Activated CD8-positive, alpha-beta T cell treated with anti-CD3 and anti-CD28 coated beads, Interleukin-2, amount 10 ng/mL, durations not matched to agents 7 days and 5 days (primary cell): ENCODE data around the gene SULT1A1. TPM values are rescaled to one million over a fixed set of nuclear protein-coding genes. Genes with fewer than 3 reads are reported as not detected.
"Not testable (repeated sequence)": the region's sequence is repeated elsewhere in the genome, so short reads cannot be mapped to it uniquely, and the experiment has no call there.

Experiments
- ATAC-seq: fragments of 150-1000 bp; cut with Tn5 transposase; one replicate; pipeline ENCODE4 v1.10.0; 2021; ENCODE audit warnings: moderate library complexity
- CTCF ChIA-PET: fragments of 350-600 bp; sonication (Branson Sonifier 250); formaldehyde crosslinking; loops from one replicate; lab custom pipeline; 2021; ENCODE audit warnings: antibody characterized with exemption; lab: Charles Lee
- POLR2A ChIA-PET: fragments of 350-600 bp; sonication (Branson Sonifier 250); formaldehyde crosslinking; loops from one replicate; lab custom pipeline; 2021; ENCODE audit warnings: antibody characterized with exemption; lab: Charles Lee
- DNase-seq: peaks from one replicate; pipeline ENCODE4 v3.0.0-alpha.2; 2020
- H3K27ac Mint-ChIP-seq: one replicate; pipeline ENCODE4 v1.8.0; 2021; ENCODE audit warnings: mild to moderate bottlenecking, mixed read lengths
- H3K27me3 Mint-ChIP-seq: one replicate; pipeline ENCODE4 v1.8.0; 2021; ENCODE audit warnings: low read depth, mixed read lengths
- H3K36me3 Mint-ChIP-seq: one replicate; pipeline ENCODE4 v1.8.0; 2021; ENCODE audit warnings: low read depth, mixed read lengths
- H3K4me1 Mint-ChIP-seq: one replicate; pipeline ENCODE4 v1.8.0; 2021; ENCODE audit warnings: low read depth, mixed read lengths
- H3K4me3 Mint-ChIP-seq: one replicate; pipeline ENCODE4 v1.8.0; 2021; ENCODE audit warnings: mild to moderate bottlenecking, mixed read lengths
- H3K9me3 Mint-ChIP-seq: one replicate; pipeline ENCODE4 v1.8.0; 2022; ENCODE audit warnings: mixed read lengths; ENCODE audit not compliant: insufficient read depth
- total RNA-seq, 2 experiments: library from RNA; stranded (reverse); gene quantifications; one replicate each; pipeline ENCODE4 v1.2.3, GENCODE V29; 2021

SULT1A1 gene
- total RNA-seq, 2 experiments from 2014 or later, result 11.8 to 13.0 TPM

GRCh38 chr16:28585674-28586073 is 24.2 kb downstream of the SULT1A1 start:
- H3K9me3 Mint-ChIP-seq, result no peaks in the 10 kb centered on the region
- ATAC-seq (no peak), DNase-seq (no peak)
- ChIA-PET POLR2A (no interaction called here), CTCF (no interaction called here)
- peaks cover 56% of the 10 kb centered on the region for H3K36me3 Mint-ChIP-seq
- H3K4me3 Mint-ChIP-seq, result no peak overlapping the region
- no peaks in the 10 kb centered on the region for H3K27me3 Mint-ChIP-seq
- H3K4me1 Mint-ChIP-seq, result no peaks in the 10 kb centered on the region
- H3K27ac Mint-ChIP-seq, result no peak overlapping the region

- H3K4me3 Mint-ChIP-seq, result no peak overlapping the region
- CTCF ChIA-PET, result no interaction called here
- H3K4me1 Mint-ChIP-seq, result no peaks in the 10 kb centered on the region
- H3K27ac Mint-ChIP-seq, result no peak overlapping the region
- DNase-seq (no peak), ATAC-seq (no peak)
- POLR2A ChIA-PET, result no interaction called here
- H3K9me3 Mint-ChIP-seq, result no peaks in the 10 kb centered on the region
- peaks cover 29% of the 10 kb centered on the region for H3K36me3 Mint-ChIP-seq
- H3K27me3 Mint-ChIP-seq, result no peaks in the 10 kb centered on the region
Measured at GRCh38 chr16:28580726-28581315, 29.0 kb downstream of the SULT1A1 start.

GRCh38 chr16:28575446-28576109 is 34.3 kb downstream of the SULT1A1 start:
- Mint-ChIP-seq H3K27ac (no peak overlapping the region), H3K9me3 (no peaks in the 10 kb centered on the region), H3K36me3 (no peaks in the 10 kb centered on the region), H3K4me1 (no peaks in the 10 kb centered on the region), H3K4me3 (no peak overlapping the region), H3K27me3 (no peaks in the 10 kb centered on the region)
- CTCF ChIA-PET, result interaction anchor here (0.6 to 0.7 kb wide), 2 partner anchors 9 to 21 kb away, joined by 3 read pairs; no protein-coding TSS in a partner anchor
- no peak for ATAC-seq
- POLR2A ChIA-PET, result no interaction called here
- DNase-seq, result no peak

- DNase-seq (no peak), ATAC-seq (no peak)
- Mint-ChIP-seq H3K27me3 (no peaks in the 10 kb centered on the region), H3K4me1 (no peaks in the 10 kb centered on the region), H3K4me3 (no peak overlapping the region), H3K9me3 (no peaks in the 10 kb centered on the region), H3K27ac (no peak overlapping the region), H3K36me3 (no peaks in the 10 kb centered on the region)
- ChIA-PET CTCF (interaction anchor here (0.7 kb wide), 1 partner anchor 8 kb away, joined by 3 read pairs; no protein-coding TSS in a partner anchor), POLR2A (no interaction called here)
Measured at GRCh38 chr16:28574925-28575324, 34.9 kb downstream of the SULT1A1 start.

- ChIA-PET CTCF (interaction anchor here (1.6 kb wide), 1 partner anchor 19 kb away, joined by 3 read pairs; no protein-coding TSS in a partner anchor), POLR2A (interaction anchor here (0.9 kb wide), 1 partner anchor 8 kb away, joined by 3 read pairs; no protein-coding TSS in a partner anchor)
- no peak overlapping the region for H3K4me3 Mint-ChIP-seq
- no peak overlapping the region for H3K27ac Mint-ChIP-seq
- no peaks in the 10 kb centered on the region for H3K4me1 Mint-ChIP-seq
- H3K27me3 Mint-ChIP-seq, result no peaks in the 10 kb centered on the region
- DNase-seq (no peak), ATAC-seq (no peak)
- no peaks in the 10 kb centered on the region for H3K9me3 Mint-ChIP-seq
- no peaks in the 10 kb centered on the region for H3K36me3 Mint-ChIP-seq
Measured at GRCh38 chr16:28573738-28574718, 35.8 kb downstream of the SULT1A1 start.

- no peaks in the 10 kb centered on the region for H3K27me3 Mint-ChIP-seq
- DNase-seq (no peak), ATAC-seq (no peak)
- CTCF ChIA-PET, result interaction anchor here (1.6 kb wide), 1 partner anchor 18 kb away, joined by 3 read pairs; no protein-coding TSS in a partner anchor
- no peak overlapping the region for H3K4me3 Mint-ChIP-seq
- POLR2A ChIA-PET, result interaction anchor here (0.9 kb wide), 1 partner anchor 9 kb away, joined by 3 read pairs; no protein-coding TSS in a partner anchor
- no peaks in the 10 kb centered on the region for H3K9me3 Mint-ChIP-seq
- peaks cover 3% of the 10 kb centered on the region for H3K36me3 Mint-ChIP-seq
- no peak overlapping the region for H3K27ac Mint-ChIP-seq
- no peaks in the 10 kb centered on the region for H3K4me1 Mint-ChIP-seq
Measured at GRCh38 chr16:28572696-28573510, 36.9 kb downstream of the SULT1A1 start.

DNA sequence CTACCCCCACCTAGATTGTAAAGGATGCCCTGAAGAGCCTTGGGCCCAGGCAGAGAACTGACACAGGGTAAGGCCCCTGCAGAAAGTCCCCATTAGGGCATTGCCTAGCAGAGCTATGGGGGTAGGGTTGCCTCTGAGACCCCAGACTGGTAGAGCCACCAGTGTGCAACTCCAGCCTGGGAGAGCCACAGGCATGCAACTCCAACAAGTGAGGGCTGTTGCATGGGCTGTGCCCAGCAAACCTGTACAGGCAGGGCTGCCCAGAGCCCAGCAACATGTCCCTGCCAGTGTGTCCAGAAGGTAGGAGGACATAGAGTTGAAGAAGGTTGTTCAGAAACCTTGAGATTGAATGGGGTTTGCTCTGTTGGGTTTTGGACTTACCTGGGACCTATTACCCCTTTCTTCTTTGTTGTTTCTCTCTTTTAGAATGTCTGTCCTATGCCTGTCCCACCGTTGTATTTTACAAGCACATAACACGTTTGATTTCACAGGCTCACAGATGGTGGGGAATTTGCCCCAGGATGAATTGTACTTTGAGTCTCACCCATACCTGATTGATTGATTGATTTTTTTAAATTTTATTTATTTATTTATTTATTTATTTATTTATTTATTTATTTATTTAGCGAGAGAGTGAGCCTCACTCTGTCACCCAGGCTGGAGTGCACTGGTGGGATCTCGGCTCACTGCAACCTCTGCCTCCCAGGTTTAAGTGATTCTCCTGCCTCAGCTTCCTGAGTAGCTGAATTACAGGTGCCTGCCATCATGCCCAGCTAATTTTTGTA is 39.7 kb downstream of the SULT1A1 start:
- ChIA-PET CTCF (no interaction called here), POLR2A (no interaction called here)
- H3K27me3 Mint-ChIP-seq, result no peaks in the 10 kb centered on the region
- H3K4me3 Mint-ChIP-seq, result no peak overlapping the region
- ATAC-seq, result no peak
- no peaks in the 10 kb centered on the region for H3K4me1 Mint-ChIP-seq
- no peak overlapping the region for H3K27ac Mint-ChIP-seq
- peaks cover 4% of the 10 kb centered on the region for H3K9me3 Mint-ChIP-seq
- peaks cover 21% of the 10 kb centered on the region for H3K36me3 Mint-ChIP-seq
- DNase-seq, result no peak

- no peaks in the 10 kb centered on the region for H3K27me3 Mint-ChIP-seq
- H3K27ac Mint-ChIP-seq, result no peak overlapping the region
- DNase-seq (no peak), ATAC-seq (no peak)
- ChIA-PET CTCF (interaction anchor here (0.9 kb wide), 1 partner anchor 327 kb away, joined by 3 read pairs; no protein-coding TSS in a partner anchor), POLR2A (interaction anchor here (1.0 kb wide), 1 partner anchor 14 kb away, joined by 4 read pairs; no protein-coding TSS in a partner anchor)
- H3K4me1 Mint-ChIP-seq, result no peaks in the 10 kb centered on the region
- H3K9me3 Mint-ChIP-seq, result peaks cover 4% of the 10 kb centered on the region
- H3K36me3 Mint-ChIP-seq, result peaks cover 25% of the 10 kb centered on the region
- no peak overlapping the region for H3K4me3 Mint-ChIP-seq
Measured at GRCh38 chr16:28569021-28569420, 40.8 kb downstream of the SULT1A1 start.

- ATAC-seq, result no peak
- Mint-ChIP-seq H3K36me3 (peaks cover 25% of the 10 kb centered on the region), H3K27ac (no peak overlapping the region), H3K27me3 (no peaks in the 10 kb centered on the region), H3K4me1 (peaks cover 4% of the 10 kb centered on the region), H3K4me3 (no peak overlapping the region), H3K9me3 (peaks cover 4% of the 10 kb centered on the region)
- CTCF ChIA-PET, result interaction anchor here (1.1 kb wide), 1 partner anchor 8 kb away, joined by 3 read pairs; no protein-coding TSS in a partner anchor
- POLR2A ChIA-PET, result no interaction called here
- DNase-seq, result no peak
Measured at GRCh38 chr16:28567292-28567691, 42.6 kb downstream of the SULT1A1 start.

GRCh38 chr16:28566233-28566925 is 43.5 kb downstream of the SULT1A1 start:
- H3K4me1 Mint-ChIP-seq, ATAC-seq, POLR2A ChIA-PET, H3K27ac Mint-ChIP-seq, H3K9me3 Mint-ChIP-seq, H3K4me3 Mint-ChIP-seq, H3K27me3 Mint-ChIP-seq, DNase-seq: not testable (repeated sequence)
- H3K36me3 Mint-ChIP-seq, result peaks cover 25% of the 10 kb centered on the region
- CTCF ChIA-PET, result interaction anchor here (1.0 to 1.1 kb wide), 2 partner anchors 9 to 13 kb away, joined by 3 read pairs; partner anchors contain the start of gene SGF29
